HG03108 (cell line): Measurements from ENCODE around the gene CEP44.
"Not testable (repeated sequence)": the region's sequence is repeated elsewhere in the genome, so short reads cannot be mapped to it uniquely, and the experiment has no call there.

Experiments used
- ATAC-seq: cut with Tn5 transposase; IDR thresholded peaks from one replicate; pipeline ENCODE4 v1.9.1; 2021; ENCODE audit warnings: moderate library complexity; ENCODE audit not compliant: unreplicated experiment

The CEP44 gene

GRCh38 chr4:174318829-174319764, 35.4 kb downstream of the CEP44 start:
- ATAC-seq = no peak

DNA sequence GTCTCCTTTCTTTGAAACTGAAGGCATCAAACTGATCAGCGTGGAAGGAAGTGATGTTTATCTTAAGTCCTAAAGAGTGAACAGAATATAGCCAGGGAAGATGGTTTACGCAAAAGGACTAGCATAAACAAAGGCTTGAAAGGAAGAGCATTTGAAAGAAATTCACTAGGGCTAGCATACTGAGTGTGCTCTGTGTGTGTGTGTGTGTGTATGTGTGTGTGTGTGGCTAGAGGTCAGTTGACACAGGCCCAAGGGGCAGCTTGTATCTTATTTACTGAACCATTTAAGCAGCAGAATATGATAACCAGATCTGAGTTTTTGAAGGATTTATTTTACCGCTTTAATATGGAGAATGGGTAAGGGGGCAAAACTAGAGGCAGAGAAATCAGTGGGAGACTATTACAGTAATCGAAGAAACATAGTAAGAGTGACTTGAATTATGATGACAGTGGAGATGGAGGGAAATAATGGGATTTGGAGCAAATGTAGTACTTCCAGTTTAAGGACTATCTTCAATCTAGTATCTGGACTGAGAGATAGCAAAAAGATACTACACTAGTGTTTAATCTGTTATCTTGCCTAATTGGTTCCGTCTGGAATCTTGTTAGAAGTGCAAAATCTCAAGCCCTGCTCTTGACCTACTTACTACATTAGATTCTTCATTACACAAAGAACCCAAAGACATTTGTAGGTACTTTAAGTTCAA, 36.9 kb downstream of the CEP44 start:
- ATAC-seq = no peak

- no peak for ATAC-seq
These were observed 40.5 kb downstream of the CEP44 start for GRCh38 chr4:174324236-174324635.

DNA sequence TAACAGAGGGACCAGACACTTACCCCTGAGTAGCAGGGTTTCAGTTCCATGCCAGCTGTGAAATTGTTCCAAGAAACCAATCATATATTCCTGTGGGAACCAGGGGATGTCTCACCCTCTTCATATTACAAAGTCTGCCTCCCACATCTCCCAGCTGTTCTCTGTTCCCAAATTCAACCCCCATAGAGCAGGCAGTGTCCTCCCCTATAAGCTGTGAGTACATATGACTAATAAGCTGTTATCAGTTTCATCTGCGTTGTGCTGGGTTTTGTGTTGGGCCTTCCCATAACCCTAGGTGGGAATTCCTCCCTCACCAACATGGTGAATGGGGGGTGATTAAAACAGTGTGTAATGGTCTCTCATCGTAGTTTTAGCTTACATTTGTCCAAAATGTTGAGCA, 41.0 kb downstream of the CEP44 start:
- no peak for ATAC-seq

DNA sequence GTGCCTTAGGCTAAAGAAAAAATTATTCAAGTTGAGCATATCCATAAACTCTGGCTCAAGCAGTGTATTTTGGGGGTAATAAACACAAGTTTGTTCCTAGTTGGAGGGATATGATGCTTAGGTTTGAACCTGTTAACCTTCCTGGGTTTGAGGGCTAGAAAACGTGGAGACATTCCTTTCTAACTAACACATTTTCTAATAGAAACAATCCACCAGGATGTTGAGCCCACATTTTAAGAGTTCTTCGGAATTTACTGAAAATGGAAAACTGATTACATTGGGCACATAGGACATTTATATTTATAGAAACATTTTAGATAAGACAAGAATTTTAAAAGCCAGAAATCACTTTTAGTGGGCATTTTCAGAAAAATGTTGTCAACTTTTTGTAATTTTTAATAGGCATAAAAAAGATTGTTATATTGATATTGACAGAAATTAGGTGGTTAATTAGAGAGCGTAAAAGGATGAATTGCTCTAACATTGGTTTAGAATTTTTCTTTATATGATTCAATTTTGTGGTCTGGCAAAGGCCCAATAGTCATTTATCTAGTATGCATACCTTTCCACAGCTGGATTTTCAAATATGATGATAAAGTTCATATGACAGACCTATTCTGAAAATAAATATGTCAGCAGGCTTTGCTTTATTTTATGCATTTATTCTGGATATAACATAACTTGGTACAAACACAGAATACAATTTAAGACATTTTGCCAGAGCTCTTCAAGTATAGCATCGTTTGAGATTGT, 49.2 kb downstream of the CEP44 start:
- ATAC-seq = no peak

DNA sequence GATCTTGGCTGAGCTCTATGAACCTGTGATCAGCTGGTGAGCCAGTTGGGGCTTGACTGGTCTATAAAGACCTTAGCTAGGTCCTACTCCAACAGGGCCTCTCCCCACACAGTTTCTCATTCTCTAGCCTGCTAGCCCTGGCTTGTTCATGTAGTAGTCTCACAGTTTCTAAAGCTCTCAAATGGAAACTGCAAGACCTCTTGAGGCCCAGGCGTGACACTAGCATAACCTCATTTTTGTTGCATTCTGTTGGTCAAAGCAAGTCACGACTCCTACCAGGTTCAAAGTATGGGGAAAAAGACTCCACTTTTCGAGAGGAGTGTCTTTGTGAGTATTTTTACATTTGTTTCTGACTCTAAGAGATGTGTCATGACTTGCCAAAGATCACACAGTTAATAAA, 50.9 kb downstream of the CEP44 start:
- ATAC-seq = peak; percentile 95

DNA sequence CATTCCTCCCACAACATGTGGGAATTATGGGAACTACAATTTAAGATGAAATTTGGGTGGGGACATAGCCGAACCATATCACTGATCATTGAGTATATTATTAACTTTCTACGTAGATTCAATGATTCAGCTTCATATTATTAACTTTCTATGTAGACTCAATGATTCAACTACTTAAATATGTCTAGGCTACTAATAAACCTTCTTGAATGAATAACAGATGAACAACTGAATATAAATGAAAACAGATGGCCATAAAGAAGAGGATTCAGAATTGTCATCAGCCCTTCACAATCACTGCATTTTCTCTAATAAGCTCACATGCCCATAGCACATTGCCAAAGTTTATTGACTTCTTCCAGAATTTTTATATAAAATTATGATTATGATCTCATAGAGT, 57.0 kb downstream of the CEP44 start:
- no peak for ATAC-seq

GRCh38 chr4:174349156-174349555, 65.4 kb downstream of the CEP44 start:
- no peak for ATAC-seq

DNA sequence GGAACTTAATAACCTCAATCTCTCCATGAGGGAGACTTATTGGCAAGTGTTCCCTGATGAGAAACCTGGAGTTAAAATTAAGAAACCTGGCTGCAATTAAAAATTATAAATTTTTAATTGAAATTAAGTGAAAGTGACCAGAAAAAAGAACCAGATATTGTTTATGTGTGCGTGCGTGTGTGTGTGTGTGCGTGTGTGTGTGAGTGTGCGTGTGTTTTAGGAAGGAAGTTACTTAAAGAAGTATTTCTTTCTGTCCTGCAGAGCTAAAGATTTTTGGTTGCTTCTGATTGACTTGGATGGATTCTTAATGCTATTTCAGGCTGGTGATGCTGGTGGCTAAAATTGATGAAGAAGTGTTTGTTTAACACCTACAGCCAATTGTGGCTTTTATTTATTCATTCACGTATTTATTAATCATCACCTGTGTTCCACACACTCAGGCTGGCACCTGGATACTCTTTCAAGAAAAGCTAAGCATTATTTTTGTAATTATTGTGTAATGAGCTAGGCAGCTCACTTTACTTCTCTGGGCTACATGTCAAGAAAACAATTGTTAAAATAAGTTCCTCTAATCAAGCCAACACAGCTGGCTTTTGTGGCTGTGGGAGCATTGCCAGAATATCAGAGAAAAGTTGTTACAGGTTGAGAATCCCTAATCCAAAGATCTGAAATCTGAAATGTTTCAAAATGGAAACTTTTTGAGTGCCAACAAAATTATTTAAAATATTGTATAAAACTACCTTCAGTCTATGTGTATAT, 68.5 kb downstream of the CEP44 start:
- ATAC-seq = no peak

- ATAC-seq = no peak
These were observed 73.6 kb downstream of the CEP44 start for GRCh38 chr4:174357321-174357720.

DNA sequence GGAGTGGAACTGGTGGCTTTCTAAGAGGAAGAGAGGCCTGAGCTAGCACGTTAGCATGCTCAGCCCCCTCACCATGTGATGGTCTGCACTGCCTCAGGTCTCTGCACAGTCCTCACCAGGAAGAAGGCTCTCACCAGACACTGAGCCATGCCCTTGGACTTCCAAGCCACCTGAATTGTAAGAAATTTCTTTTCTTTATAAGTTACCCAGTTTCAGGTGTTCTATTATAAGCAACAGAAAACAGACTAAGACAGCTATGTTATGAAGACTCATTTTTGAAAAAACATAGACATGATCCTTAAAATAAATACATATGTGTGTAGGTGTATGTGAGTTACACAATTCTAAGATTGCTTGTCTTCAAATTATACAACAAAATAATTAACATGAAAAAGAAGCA, 74.7 kb downstream of the CEP44 start:
- peak; percentile 51 for ATAC-seq

DNA sequence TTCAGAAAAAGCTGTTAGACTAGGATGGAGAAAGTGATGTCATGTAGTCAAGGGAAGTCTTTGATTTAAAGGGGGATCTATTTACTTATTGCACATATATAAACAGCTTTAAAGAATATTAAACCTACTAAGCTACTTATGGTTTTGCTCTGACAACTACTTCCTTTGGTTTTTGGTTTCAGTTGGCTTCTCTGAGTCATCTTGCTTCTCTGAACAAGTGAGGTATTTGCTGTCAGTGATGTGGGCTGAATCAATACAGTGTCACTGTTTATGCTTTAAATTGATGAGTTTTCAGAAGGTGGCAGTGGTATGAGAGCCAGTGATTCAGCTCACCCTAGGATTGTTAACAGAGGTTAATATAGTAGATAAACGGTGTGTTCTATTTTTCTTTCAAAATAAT, 75.1 kb downstream of the CEP44 start:
- peak; percentile 99 for ATAC-seq

GRCh38 chr4:174362340-174362739, 78.6 kb downstream of the CEP44 start:
- ATAC-seq = no peak

- not testable (repeated sequence) for ATAC-seq
These were observed 80.1 kb downstream of the CEP44 start for GRCh38 chr4:174363782-174364181.

GRCh38 chr4:174365018-174365587, 81.4 kb downstream of the CEP44 start:
- ATAC-seq = no peak

GRCh38 chr4:174369985-174370384, 86.3 kb downstream of the CEP44 start:
- ATAC-seq = no peak

- no peak for ATAC-seq
These were observed 90.1 kb downstream of the CEP44 start for GRCh38 chr4:174373821-174374220.

GRCh38 chr4:174375422-174375821, 91.7 kb downstream of the CEP44 start:
- no peak for ATAC-seq

DNA sequence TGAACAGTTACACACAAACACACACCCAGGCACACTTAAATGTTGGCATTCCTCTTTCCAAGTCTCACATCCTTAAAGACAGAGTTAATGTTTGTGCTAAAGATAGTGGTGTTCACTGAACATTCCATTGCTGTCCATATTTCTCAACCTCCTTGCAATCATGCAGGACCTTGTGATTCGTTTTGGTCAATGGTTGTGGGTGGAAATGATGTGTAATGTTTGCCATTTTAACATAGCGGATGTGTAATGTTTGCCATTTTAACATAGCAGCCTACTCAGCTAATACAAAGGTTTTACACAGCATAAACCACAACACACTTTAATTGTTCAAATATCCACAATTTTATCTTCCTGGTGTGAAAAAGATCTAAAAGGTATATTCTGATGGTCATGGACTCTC, 93.9 kb downstream of the CEP44 start:
- no peak for ATAC-seq

- ATAC-seq = no peak
These were observed 95.2 kb downstream of the CEP44 start for GRCh38 chr4:174378951-174379350.
